Measurements from ENCODE around the gene SH3BP5L.

GRCh38 chr1:248782416-248783141 is 43.1 kb downstream of the SH3BP5L start:
- no peak for TF ChIP-seq POLR2A (IDR thresholded peaks at IDR 0.05)
- TF ChIP-seq CTCF (IDR thresholded peaks at IDR 0.05) = no peak

All from testis (tissue), 2 donors.